Osteocyte (in vitro differentiated cells): ENCODE data around the gene CACNA1D. TPM values are rescaled to one million over a fixed set of nuclear protein-coding genes. Genes with fewer than 3 reads are reported as not detected.

Source experiments
- DNase-seq: peaks from one replicate; pipeline ENCODE4 v3.0.0; 2021; ENCODE audit warnings: mixed read lengths; ENCODE audit not compliant: unreplicated experiment; ENCODE audit errors: extremely low spot score
- H3K27ac Mint-ChIP-seq: one replicate; pipeline ENCODE4 v1.8.0; 2021; ENCODE audit warnings: mild to moderate bottlenecking, mixed read lengths; ENCODE audit not compliant: unreplicated experiment
- H3K27me3 Mint-ChIP-seq: one replicate; pipeline ENCODE4 v1.8.0; 2021; ENCODE audit warnings: mixed read lengths; ENCODE audit not compliant: unreplicated experiment
- H3K36me3 Mint-ChIP-seq: one replicate; pipeline ENCODE4 v1.8.0; 2021; ENCODE audit warnings: mixed read lengths; ENCODE audit not compliant: unreplicated experiment
- H3K4me1 Mint-ChIP-seq: one replicate; pipeline ENCODE4 v1.8.0; 2021; ENCODE audit warnings: mixed read lengths; ENCODE audit not compliant: unreplicated experiment
- H3K4me3 Mint-ChIP-seq: one replicate; pipeline ENCODE4 v1.8.0; 2021; ENCODE audit warnings: mild to moderate bottlenecking, moderate library complexity, mixed read lengths; ENCODE audit not compliant: unreplicated experiment
- H3K9me3 Mint-ChIP-seq: one replicate; pipeline ENCODE4 v1.8.0; 2021; ENCODE audit warnings: mixed read lengths; ENCODE audit not compliant: unreplicated experiment
- total RNA-seq: library from RNA; stranded (reverse); gene quantifications from 2 replicates; pipeline ENCODE4 v1.2.1, GENCODE V29; 2021
- TF ChIP-seq, protein P1 (sequence below): fragments of 200-600 bp; sonication (generic); IDR thresholded peaks from 2 replicates; pipeline ENCODE4 v1.5.0; 2021; ENCODE audit warnings: antibody characterized with exemption, mild to moderate bottlenecking, moderate library complexity

The CACNA1D gene
- total RNA-seq, 1 donor from 2014 or later = 0.48 TPM

DNA sequence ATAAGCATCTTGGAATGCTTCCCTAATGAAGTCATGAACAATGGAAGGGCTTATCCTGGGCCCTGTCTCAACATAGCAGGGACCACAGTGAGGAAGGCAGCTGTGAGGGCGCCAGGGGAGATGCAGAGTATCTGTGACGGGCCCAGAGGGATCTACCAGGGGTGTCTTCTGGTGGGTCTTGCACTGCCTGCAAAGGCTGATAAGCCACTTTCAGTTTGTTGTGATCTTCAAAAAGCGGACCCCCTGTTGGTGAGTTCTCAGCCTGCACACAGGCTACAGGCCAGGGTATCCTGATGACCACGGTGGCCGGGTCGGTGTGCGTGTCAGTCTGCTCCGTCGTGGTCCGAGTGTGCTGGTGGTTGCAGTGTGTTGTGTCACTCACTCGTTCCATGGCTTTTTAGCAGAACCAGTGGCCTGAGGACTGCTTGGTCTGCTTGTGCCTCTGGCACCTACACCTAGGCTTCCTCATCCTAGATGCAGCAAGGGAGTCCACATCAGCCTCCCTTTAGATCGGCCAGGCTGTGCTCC is 305.0 kb downstream of the CACNA1D start:
- TF ChIP-seq, protein P1, sequence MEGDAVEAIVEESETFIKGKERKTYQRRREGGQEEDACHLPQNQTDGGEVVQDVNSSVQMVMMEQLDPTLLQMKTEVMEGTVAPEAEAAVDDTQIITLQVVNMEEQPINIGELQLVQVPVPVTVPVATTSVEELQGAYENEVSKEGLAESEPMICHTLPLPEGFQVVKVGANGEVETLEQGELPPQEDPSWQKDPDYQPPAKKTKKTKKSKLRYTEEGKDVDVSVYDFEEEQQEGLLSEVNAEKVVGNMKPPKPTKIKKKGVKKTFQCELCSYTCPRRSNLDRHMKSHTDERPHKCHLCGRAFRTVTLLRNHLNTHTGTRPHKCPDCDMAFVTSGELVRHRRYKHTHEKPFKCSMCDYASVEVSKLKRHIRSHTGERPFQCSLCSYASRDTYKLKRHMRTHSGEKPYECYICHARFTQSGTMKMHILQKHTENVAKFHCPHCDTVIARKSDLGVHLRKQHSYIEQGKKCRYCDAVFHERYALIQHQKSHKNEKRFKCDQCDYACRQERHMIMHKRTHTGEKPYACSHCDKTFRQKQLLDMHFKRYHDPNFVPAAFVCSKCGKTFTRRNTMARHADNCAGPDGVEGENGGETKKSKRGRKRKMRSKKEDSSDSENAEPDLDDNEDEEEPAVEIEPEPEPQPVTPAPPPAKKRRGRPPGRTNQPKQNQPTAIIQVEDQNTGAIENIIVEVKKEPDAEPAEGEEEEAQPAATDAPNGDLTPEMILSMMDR = no peak
- Mint-ChIP-seq H3K9me3 (no peaks in the 10 kb centered on the region), H3K36me3 (no peaks in the 10 kb centered on the region), H3K4me1 (peaks cover 8% of the 10 kb centered on the region), H3K27ac (no peak overlapping the region), H3K27me3 (peaks cover 26% of the 10 kb centered on the region), H3K4me3 (no peak overlapping the region)
- no peak for DNase-seq

DNA sequence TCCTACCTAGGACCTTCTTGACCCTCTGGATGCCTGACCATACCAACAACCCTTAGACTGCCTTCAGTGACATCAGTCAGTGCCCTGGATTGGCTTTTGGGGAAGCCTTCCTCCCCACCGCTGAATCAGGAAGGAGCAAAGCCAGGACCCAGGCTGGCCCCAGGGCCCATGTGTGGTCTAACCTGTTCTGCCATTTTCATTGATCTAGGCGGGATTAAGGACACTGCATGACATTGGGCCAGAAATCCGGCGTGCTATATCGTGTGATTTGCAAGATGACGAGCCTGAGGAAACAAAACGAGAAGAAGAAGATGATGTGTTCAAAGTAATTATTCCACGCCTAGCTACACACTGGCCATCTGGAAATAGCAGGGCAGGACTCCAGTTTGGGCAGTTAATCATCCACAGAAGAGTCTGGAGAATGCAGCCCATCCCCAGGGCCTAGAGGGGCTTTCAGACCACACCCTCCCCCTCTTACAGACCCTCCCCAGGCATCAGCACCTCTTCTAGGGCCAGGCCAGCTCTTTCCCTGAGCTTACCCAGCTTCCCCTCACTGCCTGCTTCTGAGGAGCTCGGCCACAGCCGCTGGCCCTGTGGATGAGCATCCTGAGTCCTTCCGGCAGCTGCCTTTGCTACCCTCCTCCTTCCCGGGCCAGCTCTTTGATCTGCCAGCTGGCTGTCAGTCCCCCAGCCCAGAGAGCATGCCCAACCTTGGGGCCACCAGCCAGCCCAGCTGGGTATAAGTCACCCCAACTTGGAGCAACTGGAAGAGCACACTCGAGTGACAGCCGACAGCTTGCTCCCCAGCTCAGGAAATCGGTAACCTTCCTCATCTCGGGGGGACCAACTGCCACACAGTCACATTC is 305.9 kb downstream of the CACNA1D start:
- Mint-ChIP-seq H3K27ac (no peak overlapping the region), H3K4me3 (no peak overlapping the region), H3K9me3 (no peaks in the 10 kb centered on the region), H3K27me3 (peaks cover 19% of the 10 kb centered on the region), H3K36me3 (no peaks in the 10 kb centered on the region), H3K4me1 (peaks cover 17% of the 10 kb centered on the region)
- TF ChIP-seq, protein P1 = no peak
- DNase-seq = no peak

DNA sequence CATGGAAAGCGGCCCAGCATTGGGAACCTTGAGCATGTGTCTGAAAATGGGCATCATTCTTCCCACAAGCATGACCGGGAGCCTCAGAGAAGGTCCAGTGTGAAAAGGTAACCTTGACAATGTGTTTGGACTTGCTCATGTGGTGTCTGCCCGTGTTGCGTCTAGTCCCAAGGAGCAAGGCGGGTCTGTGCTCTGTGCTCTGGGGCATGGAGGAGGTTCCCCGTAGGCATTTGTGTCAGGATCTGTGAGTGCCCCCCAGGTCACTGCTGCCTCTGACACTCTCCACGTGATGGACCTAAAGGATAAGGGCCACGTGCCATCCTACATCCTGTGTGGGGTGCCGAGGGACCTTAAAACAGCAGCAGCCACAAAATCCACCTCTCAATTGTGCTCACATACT is 306.9 kb downstream of the CACNA1D start:
- TF ChIP-seq, protein P1 = no peak
- Mint-ChIP-seq H3K4me3 (no peak overlapping the region), H3K27ac (no peak overlapping the region), H3K9me3 (no peaks in the 10 kb centered on the region), H3K36me3 (no peaks in the 10 kb centered on the region), H3K27me3 (peaks cover 9% of the 10 kb centered on the region), H3K4me1 (peaks cover 21% of the 10 kb centered on the region)
- DNase-seq = no peak

DNA sequence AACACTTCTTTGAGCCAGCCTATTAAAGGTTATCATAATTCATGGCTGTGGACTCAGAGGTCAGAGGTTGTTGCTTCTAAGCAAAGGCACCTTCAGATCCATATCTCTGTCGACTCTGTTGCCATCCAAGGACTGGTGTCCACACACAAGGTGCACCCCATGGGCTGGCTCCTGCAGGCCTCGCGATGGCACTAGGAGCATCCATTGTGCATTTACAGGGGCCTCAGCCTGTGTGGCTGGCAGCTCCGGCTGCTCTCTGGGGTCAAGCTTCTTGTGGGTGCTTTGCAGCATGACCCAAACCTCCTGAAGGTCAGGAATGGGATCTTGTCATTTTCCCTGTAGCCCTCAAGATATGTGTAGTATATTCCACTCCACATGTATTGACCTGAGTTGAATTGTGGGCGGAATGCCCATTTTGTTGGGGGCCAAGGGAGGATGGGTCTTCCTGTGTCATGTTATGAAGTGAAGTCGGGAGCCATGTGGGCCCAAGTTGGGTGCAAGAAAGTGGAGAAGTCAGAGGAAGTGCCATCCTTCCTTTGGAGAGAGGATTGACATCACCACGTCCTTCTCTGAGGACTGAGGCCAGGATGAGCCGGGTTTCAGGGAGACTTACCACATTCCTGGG is 308.0 kb downstream of the CACNA1D start:
- no peak for DNase-seq
- Mint-ChIP-seq H3K27me3 (peaks cover 1% of the 10 kb centered on the region), H3K9me3 (no peaks in the 10 kb centered on the region), H3K4me1 (peaks cover 28% of the 10 kb centered on the region), H3K36me3 (no peaks in the 10 kb centered on the region), H3K4me3 (no peak overlapping the region), H3K27ac (no peak overlapping the region)
- TF ChIP-seq, protein P1 = no peak
